Kidney tubule cell (primary cell): Measurements from ENCODE around the gene ADA.
"Not testable (repeated sequence)": the region's sequence is repeated elsewhere in the genome, so short reads cannot be mapped to it uniquely, and the experiment has no call there.

Source experiments
- DNase-seq: peaks from one replicate; pipeline ENCODE4 v3.0.0-alpha.2; 2018; ENCODE audit warnings: low spot score

ADA gene

DNA sequence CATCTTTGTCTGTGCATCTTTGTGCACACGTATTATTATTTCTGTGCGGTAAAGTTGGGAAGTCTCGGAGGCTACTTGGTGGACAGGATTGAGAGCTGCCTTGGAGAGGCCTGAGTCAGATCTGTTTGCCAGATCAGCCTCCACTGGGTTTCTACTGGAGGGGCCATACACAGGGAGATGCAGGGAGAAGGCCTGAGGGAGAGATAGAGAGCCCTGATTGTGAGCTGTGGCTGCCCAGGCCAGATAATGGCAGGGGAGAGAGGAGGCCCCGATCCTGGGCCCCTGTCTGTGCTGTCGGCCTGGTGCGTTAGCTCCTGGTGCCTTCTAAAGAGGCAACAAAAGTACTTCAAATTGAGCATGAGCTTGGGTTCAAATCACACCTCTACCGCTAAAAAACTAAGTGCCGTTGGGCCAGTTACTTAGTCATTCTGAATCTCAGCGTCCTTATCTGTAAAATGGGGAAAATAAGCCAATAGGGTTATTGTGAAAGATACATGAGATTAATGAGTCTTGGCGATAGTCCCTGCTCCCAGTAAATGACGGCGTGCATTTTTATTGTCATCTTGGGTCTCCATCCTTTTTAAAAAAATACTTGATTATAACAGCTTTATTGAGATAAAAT is 27.6 kb upstream of the ADA start:
- no peak for DNase-seq

DNA sequence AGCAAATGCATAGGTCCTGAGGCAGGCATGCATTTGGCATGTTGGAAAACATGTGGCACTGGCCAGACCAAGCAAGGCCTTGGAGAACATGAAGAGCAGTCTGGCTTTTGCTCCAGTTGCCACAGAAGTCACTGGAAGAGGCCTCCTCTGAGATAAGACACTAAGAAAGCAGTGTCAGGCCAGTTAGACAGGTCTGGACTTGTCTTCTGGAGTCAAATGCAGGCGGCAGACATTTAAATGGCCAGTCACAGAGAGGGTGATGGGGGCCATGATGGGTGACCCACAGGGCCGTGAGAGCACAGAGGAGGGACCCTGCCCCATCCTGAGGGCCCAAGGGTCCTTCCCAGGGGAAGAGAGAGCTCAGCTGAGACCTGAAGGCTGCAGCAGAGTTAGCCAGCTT is 26.7 kb upstream of the ADA start:
- no peak for DNase-seq

DNA sequence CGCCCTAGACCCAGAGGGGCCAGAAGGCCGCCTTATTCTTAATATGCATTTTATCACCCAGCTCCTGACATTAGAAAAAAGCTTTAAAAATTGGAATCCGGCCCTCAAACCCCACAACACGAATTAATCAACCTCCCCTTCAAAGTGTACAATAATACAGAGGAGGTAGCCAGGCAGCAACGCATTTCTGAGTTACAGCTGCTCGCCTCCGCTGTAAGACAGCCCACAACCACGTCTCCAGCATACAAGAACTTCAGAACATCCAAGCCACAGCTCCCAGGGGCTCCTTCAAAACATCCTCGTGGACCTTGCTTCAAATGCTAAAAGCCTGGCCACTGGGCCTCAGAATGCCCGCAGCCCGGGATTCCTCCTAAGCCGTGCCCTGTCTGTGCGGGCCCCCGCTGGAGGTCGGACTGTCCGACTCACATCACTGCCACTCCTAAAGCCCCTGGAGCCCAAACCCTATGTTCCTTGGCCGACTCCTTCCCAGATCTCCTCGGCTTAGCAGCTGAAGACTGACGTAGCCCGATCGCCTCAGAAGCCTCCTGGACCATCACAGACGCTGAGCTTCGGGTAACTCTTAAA is 20.9 kb upstream of the ADA start:
- DNase-seq: not testable (repeated sequence)

DNA sequence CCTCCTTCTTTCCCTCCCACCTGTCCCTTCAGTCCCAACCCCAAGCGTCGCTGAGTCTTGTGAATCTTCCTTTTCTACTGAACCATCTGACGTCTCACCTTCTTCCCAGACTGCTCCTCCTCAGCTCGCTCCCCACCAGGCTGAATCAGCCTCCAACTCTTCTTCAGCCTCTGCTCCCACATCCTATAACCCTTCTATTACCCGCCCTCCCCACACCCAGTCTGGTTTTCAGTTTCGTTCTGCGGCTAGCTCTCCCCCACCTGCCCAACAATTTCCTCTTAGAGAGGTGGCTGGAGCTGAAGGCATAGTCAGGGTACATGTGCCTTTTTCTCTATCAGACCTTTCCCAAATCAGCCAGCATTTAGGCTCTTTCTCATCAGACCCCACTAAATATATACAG is 20.0 kb upstream of the ADA start:
- DNase-seq: peak; percentile 41

DNA sequence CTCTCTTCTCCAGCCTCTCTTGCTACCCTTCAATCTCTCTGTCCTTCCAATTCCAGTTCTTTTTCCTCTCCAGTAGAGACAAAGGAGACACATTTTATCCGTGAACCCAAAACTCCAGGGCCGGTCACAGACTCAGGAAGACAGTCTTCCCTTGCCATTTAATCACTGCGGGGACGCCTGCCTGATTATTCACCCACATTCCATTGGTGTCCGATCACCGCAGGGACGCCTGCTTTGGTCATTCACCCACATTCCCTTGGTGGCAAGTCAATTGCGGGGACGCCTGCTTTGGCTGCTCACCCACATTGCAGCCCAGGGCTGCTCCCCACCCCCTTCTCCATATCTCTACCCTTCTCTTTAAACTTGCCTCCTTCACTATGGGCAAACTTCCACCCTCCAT is 19.4 kb upstream of the ADA start:
- peak; percentile 77 for DNase-seq

DNA sequence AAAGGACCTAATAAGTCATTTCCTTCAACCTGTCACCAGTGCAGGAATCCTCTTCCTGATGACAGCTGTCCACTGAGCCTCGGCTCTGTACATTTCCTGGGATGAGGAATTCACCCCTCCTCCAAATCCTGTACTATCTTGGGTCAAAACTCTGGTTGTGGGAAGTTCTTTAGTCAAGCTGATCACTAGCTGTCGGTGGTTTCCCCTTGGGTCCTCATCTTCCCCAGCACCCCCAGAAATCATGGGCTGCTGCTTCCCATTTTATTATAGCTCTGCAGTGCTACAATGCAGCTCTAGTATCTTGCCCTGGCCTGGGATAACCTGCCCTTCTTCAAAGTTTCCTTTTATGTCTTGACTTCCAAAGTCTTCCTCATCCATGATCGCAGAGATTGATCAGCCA is 14.6 kb upstream of the ADA start:
- no peak for DNase-seq

DNA sequence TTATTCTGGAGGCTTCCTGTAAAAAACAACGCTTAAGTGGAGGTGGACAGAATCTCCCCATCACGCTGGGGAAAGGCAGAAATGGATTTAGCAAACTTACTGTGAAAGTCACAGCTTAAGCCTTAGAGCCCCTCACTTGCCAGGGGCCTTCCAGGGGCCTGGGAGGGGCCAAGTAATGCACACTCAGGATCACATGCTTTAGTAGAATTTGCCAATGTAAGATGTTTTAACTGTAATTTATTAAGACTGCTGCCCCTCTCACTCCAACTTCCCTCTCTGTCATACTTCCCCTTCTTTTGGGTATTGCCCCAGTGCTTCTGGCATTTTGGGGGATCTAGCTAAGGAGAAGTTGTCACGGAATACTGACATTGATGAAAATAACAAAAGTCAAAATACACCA is 12.6 kb upstream of the ADA start:
- DNase-seq: no peak

DNA sequence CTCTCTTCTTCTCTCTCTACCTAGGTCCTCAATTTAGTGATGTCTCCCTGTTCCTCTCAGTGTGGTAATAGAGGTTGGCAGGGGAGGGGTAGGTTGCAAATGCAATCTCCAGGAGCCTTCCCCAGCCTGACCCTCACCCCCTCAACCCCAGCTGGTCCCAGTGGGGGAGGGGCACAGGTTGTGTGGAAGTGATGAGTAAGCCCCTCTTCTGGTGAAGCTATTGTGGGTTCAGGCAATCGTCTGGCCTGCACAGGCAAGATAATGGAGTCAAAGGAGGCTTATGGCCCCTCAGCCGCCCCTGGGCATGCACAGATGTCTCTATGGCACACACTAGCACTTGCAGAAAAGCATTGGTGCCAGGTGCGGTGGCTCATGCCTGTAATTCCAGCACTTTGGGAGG is 10.8 kb upstream of the ADA start:
- no peak for DNase-seq

DNA sequence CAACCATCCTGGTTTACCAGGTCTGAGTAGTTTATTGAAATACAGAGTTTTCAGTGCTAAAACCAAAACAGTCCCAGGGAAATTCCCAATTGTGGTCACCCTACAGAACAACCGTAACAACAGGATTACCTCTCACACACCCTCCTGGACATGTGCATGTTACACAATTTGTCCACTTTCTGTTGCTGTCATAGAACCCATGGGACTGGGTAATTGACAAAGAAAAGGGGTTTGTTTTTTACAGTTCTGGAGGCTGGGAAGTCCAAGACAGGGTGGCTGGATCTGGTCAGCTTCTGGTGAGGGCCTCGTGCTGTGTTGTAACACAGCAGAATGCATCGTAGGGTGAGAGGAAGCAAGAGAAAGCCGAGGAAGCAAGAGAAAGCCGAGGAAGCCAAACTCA is 9.1 kb upstream of the ADA start:
- no peak for DNase-seq

DNA sequence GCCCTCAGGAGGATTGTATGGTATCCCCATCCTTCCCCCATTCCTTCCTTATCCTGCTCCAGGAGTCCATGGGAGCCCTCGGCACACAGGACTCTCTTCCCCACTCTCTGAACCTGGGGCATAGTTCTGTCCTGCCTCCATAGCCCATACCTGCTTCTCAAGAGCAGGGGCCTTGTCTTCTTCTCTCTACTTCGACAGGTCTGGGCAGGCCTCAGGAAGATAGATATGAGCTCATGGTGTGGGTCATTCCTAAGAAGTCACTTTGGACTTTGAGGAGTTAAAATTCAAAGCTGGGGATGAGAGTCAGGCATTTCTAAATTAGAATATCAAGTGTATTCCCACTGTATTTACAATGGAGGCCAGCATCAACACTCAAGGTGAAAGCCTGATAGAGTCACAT is 8.4 kb upstream of the ADA start:
- no peak for DNase-seq

DNA sequence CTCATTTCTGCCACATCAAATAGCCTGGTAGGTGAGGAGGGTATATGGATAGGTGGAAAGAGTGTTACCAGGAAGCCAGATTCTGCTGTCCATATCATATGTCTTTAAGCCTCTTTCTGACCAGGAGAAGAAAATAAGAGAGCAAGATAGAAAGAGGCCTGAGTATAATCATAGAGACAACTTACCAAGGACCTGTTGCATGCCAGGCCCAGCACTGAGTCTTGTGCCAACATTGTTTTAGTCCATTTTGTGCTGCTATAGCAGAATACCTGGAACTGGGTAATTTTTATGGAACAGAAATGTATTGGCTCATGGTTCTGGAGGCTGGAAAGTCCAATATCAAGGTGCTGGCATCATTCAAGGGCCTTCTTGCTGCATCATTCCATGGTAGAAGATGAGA is 7.3 kb upstream of the ADA start:
- DNase-seq: no peak

DNA sequence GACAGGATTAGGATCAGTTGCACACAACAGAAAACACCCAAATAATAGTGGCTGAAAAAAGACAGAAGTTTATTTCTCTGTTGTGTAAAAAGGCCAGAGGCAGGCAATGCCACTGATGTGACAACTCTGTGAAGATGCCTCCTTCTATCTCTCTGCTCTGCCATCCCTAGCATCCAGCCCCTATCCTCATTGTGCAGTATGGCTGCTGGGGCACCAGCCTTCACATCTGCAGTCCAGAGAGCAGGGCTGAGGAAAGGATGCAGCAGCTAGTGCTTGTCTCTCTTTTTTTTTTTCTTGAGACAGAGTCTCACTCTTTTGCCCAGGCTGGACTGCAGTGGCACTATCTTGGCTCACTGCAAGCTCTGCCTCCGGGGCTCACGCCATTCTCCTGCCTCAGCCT is 6.4 kb upstream of the ADA start:
- no peak for DNase-seq

DNA sequence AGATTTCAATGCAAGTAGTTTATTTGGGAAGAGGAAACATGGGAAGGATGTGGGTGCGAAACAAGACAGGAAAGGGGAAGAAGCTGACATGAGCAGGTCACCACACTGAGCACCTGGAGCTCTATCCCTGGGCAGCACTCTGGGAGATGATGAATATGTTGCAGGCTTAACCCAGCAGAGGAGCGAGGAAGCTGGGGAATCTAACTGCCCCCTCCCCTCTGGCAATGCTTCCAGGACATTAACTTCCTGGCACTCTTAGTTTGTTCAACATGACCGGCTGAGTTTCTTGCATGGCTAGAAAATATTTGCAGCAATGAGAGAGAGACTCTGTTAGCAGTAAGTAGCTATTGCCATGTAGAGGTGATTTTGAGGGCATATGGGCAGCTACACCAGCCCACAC is 4.9 kb upstream of the ADA start:
- no peak for DNase-seq

DNA sequence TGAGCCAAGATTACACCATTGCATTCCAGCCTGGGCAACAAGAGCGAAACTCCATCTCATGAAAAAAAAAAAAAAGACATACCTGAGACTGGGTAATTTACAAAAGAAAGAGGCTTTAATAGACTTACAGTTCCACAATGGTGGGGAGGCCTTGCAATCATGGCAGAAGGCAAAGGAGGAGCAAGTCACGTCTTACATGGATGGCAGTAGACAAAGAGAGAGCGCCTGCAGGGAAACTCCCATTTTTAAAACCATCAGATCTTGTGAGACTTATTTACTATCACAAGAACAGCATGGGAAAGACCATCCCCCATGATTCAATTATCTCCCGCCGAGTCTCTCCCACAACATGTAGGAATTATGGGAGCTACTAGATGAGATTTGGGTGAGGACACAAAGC is 2.7 kb upstream of the ADA start:
- DNase-seq: not testable (repeated sequence)

DNA sequence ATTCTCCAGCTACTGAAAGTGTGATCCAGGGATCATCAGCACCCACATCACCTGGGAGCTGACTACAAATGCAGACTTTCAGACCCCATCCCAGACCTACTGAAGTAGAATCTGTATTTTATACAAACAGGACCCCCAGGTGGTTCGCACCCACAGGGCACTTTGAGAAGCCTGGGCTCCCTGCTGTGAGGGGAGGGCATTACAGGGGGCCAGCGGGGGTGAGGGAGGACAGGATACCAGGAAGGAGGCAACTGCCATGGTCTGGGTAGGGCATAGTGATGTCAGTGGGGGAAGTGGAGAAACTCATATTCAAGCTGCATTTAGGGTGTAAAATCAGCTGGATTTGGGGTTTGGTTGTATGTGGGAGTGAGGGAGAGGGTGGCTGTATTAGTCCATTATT is 2.0 kb upstream of the ADA start:
- no peak for DNase-seq

DNA sequence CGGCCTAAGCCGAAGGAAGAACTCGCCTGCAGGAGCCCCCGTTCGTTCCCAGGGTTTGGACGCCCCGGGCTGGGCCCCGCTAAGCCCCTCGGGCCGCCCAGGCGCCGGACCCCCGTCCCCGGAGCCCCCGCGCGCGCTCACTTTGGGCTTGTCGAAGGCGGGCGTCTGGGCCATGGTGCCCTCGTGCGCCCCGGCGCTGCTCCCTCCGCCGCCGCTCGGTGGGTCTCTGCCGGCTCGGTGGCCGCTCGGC is 140 bp downstream of the ADA start:
- DNase-seq: no peak

DNA sequence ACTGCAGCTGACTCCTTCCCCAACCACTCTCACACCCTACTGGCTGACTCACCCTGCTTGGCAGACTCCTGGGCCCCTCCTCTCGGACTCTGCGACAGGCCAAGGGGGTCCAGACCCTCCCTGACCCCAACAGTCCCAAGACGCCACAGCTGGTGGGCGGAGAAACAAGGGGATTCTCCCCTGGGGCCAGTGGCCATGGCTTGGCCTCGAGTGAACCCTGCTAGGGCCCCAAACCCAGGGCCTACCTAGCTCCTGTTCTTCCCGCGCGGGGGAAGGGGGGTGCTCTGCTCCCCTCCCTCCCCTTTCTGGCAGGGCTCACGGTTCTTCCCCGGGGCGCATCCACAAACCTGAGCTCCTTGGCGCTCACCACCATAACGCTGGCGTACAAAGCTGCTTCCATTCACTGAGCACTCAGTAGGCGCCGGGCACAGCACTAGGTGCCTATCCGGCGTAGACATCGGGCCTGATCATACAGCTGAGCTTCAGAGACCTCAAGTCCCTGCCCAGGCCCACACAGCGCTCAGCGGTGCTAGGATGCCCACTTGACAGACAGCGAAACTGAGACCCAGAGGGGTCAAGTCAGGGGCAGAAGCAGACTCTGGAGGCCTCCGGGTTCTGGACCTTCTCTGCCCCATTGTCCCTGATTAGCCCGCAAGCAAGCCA is 597 bp downstream of the ADA start:
- no peak for DNase-seq

DNA sequence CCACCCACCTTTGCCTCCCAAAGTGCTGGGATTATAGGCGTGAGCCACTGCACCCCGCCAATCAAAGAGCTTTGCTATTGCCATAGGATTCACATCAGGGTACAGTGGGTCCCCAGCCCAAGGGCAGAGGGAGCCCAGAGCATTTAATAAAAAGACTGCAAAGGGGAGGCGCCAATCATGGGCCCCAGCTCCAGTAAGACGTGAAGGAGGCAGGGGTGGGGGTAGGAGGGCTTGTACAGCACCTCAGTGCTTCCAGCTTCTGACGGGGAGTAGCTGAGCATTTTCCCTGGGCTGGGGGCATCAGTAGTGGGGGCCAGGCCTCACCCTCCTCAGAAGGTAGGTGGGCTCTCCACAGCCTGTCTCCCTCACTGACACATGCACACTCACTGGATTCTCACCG is 1.5 kb downstream of the ADA start:
- no peak for DNase-seq

DNA sequence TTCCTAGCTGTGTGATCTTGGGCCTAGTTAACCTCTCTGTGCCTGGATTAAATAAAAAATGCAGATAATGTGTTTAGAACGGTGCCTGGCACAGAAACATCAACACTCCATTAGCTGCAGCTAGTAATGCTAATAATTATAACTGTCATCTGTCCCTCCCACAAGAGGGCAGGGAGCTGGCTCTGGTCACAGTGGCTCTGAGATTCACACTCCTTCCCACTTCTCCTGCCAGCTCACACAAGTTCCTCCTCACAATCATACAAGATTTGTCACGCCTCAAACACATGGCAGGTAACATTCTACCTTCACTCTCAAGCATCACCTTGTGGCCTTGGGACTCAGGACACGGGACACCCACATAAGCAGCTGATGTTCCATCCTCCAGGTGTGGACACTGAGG is 2.4 kb downstream of the ADA start:
- no peak for DNase-seq

DNA sequence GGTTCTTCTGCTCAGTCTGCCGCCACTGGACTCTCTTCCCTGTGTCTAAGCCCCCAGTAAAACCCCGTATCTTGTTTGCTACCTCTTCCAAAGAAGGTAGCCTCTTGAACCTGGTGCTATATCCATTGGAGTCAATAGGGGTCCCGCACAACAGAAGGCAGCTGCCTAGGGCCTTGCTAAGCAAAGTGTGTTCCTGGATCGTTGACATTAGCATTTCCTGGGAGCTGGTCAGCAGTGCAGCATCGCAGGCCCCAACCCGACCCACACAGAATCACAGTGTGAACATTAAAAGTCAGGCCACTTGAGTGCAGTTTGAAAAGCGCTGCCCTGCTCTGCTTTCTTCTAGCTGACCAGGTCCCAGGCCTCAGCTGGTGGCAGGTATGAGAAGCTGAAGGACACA is 2.9 kb downstream of the ADA start:
- DNase-seq: no peak

DNA sequence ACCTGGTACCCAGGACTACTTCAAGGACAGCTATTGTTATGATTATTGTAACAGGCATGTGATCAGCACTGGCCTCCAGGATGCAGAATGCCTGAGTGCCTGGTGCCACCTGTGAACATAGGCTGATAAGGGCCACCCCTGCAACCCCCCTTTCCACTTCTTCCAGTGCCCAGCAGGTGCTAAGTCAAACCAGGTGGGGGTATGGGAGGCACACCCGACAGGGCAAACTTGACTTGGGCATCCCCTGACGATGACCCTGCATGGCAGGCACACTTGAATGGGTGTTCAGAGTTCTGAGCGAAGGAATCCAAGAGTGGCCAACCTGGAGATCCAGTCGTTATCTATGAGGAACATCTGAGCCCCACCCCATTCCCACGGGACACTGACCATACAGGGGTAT is 3.4 kb downstream of the ADA start:
- no peak for DNase-seq

DNA sequence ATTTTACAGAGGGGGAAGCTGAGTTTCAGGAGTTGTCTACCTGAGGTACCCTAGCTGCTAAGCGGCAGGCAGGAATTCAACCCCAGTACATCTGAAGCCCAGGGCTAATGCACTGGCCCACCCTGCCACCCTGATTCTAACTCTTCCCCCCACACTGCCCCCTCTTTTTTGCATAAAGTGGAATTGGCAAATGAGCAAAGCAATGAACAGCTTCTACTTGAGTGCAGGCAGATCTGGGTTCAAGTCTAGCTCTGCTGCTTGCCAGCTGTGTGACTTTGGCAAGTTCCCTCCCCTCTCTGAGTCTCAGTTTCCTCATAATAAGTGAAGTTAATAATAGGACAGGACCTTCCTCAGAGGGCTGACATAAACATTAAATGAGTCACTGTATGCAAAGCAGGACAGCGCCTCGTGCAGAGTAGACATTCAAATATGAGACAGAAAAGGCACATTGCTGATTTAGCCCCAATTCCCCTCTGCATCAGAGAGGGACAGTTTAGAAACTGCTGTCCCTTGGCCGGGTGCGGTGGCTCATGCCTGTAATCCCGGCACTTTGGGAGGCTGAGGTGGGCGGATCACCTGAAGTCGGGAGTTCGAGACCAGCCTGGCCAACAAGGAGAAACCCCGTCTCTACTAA is 4.7 kb downstream of the ADA start:
- peak; percentile 53 for DNase-seq

DNA sequence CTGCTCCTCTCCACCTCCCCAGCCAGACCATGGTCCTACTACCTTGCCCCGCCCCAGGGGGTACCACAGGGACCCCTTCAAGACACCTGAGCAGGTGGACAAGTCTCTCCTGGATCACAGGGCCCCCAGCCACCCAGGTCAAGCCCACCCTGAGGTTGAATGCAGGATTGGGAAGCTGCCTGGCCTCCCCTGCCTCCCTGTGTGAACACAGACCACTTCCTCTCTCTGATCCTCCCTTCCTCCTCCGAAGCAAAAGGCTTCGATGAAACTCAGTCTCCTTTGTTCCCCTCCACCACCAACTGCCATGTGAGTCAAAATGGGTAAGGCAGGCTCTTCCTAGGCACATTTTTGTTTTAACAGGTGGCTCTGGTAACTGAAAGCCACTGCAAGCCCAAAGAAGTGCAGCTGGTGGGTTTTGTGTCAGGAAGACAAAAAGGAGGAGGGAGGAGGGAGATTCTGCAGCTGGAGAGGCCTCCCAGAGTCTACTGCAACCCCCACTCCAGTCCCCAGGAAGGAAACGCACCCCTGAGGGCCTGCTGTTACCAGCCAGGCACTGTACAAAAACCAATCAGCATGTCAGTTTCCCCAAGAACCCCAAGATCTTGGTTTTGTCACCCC is 5.4 kb downstream of the ADA start:
- DNase-seq: no peak
